NCI-H82 treated with DMSO at 0.1 percent for 48 hours (cell line): Measurements from ENCODE around the gene CWC15.
"Not testable (repeated sequence)": the region's sequence is repeated elsewhere in the genome, so short reads cannot be mapped to it uniquely, and the experiment has no call there.

Source experiments
- DNase-seq: peaks from one replicate; lab custom pipeline; 2025; ENCODE audit not compliant: unreplicated experiment; lab: John Stamatoyannopoulos, UW

The CWC15 gene

GRCh38 chr11:94956963-94957362 lies 16.4 kb downstream of the CWC15 start:
- DNase-seq = no peak

GRCh38 chr11:94954753-94955152 lies 18.6 kb downstream of the CWC15 start:
- no peak for DNase-seq

- no peak for DNase-seq
Observed at GRCh38 chr11:94948070-94948617, 25.2 kb downstream of the CWC15 start.

DNA sequence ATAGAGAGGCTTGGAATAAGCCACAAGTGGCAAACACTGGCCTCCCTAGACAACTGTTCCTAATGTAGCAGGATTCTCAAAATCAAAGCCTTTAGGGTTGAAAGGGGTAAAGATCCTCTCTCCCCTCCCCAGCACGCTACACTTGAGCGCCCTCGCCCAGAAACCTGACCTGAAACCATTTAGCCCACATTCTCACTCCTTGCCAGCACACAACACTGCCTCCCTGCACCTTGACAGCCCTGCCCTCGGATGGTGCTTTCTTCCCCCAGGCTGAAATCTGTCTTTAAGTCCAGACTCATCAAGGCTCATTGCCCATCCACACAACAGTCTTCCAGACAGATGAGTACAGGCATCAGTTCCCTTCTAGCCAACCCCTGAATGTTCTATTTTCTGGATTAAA lies 26.5 kb downstream of the CWC15 start:
- DNase-seq = no peak

GRCh38 chr11:94941131-94941530 lies 32.2 kb downstream of the CWC15 start:
- no peak for DNase-seq

DNA sequence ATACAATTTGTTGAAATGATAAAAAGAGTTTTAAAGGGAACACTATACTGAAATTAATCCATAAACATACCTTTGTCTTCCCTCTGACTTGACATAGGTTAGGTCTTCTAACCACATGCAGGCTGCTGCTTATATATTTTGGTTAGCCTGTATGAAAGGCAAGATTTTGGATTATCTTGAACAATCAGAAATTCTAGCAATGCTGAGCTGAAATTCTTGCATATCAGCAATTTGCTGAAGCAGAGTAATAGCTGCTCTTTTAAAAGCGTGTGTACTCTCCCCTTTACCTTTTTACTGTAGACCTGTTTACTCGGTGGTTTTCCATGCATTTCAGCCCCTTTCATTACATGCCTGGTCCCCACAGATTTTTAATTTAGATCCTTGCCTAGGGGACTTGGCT lies 34.0 kb downstream of the CWC15 start:
- no peak for DNase-seq

DNA sequence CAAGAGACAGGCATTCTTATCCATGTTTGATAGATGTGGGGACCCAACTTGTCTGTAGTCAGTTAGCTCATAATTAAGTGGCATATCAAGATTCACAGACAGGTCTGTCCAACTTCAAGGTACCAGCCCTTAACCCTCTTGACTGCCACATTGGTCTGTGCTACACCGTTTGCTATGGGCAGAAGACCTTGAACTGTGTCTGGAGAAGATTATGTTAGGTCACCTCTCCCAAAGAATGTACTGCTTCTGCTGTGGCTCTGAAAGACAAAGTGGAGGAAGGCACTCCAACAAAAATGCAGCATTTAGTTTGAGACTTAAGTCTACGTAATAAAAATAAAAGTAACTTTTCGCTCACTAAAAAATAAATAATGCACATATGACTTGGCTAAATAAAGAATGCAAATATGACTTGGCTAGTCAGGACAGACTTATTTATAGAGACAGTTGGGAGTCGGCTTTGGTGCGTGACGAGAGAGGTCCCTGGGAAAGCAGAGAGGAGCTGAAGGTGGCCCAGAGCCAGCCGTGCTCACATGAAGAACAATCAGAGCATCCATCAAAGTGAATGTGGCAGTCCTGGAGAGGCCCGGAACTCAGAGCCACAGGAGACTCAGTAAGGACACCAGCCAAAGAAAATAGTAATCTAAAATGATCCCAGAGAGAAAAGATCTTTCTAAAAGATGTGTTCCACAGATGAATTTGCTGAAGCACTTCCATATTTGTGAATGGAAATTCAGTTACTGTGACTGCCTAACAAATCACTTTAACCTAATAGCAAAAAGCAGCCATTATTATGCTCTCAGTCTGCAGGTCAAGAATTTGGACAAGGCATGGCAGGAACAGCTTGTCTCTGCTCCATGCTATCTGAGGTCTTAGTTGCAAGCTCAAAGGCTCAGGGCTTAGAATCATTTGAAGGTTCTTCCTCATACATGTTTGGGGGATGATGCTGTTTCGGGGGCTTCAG lies 35.0 kb downstream of the CWC15 start:
- DNase-seq = no peak

GRCh38 chr11:94934846-94935245 lies 38.5 kb downstream of the CWC15 start:
- DNase-seq = no peak

DNA sequence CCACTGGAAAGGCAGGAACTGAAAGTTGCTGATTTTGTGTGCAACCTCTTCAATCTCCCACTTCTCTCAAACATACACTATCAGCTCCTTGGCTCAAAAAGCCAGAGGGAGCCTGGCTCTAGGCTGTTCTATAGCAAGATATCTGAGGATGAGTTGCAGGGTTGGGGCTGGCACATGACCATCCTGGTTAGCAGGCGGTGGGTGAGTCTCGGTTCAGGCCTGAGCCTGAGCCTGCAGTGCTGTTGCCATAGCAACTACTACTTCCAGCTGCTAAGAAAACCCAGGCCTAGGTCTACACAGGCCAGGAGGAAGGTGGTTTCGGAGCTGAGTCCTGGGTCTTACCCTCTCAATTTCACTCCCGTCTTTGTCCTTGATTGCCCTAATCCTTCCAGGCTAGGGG lies 39.0 kb downstream of the CWC15 start:
- no peak for DNase-seq

- no peak for DNase-seq
Observed at GRCh38 chr11:94933223-94934130, 39.9 kb downstream of the CWC15 start.

DNA sequence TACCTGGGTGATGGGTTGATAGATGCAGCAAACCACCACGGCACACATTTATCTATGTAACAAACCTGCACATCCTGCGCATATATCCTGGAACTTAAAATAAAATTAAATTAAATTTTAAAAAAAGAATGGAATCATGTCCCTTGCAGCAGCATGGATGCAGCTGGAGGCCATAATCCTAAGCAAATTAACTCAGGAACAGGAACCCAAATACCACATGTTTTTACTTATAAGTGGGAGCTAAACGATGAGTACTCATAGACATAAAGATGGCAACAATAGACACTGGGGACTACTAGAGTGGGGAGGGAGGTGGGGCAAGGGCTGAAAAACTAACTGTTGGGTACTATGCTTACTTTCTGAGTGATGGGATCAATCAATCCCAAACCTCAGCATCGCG lies 40.9 kb downstream of the CWC15 start:
- no peak for DNase-seq

DNA sequence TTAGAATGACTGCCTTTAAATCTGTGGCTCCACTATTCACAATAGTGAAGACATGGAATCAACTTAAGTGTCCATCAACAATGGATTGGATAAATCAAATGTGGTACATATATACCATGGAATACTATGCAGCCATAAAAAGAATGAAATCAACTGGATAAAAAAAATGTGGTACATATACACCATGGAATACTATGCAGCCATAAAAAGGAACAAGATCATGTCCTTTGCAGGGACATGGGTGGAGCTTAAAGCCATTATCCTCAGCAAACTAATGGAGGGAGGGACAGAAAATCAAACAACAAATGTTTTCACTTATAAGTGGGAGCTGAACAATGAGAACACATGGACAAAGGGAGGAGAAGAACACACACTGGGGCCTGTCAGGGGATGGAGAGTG lies 41.3 kb downstream of the CWC15 start:
- DNase-seq = not testable (repeated sequence)

DNA sequence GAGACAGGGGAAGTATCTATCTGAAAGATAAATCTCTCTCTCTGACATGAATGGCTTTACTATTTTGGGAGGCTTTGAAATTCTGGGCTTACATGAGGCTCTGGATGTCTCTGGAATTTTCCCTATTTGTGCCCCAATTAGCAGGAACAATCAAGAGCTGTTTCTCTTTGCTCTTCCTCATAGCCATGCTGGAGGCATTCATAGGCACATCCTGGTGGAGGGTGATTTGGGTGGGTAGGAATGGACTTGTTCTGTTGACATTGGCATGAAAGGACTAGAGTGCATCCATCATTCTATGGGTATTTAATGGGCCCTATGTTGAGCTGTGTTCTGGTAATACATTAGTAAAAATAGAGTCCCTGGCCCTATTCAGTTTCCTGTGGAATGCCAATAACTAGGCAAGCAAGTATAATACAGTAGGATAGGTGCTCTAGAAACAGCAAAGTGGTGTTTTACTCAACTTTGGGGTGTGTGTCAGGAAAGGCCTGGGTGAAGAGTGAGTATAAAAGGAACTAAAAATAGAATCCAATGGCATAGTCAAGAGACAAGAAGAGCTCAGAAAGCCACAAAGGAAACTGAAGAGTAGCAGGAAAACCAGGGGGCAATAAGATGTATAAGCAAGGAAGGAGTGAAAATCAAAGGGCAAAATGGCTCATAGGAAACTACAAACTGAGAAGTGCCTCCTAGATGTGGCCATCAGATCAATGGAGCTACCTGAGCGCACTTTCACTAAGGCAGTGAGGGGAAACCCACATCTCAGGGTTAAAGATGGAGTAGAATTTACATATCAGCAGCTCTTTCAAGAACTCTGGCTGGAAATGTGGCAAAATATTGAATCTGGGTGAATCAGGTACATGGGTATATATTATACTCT lies 45.0 kb downstream of the CWC15 start:
- DNase-seq = no peak

- DNase-seq = no peak
Observed at GRCh38 chr11:94926698-94927237, 46.6 kb downstream of the CWC15 start.

GRCh38 chr11:94926271-94926625 lies 47.1 kb downstream of the CWC15 start:
- no peak for DNase-seq

DNA sequence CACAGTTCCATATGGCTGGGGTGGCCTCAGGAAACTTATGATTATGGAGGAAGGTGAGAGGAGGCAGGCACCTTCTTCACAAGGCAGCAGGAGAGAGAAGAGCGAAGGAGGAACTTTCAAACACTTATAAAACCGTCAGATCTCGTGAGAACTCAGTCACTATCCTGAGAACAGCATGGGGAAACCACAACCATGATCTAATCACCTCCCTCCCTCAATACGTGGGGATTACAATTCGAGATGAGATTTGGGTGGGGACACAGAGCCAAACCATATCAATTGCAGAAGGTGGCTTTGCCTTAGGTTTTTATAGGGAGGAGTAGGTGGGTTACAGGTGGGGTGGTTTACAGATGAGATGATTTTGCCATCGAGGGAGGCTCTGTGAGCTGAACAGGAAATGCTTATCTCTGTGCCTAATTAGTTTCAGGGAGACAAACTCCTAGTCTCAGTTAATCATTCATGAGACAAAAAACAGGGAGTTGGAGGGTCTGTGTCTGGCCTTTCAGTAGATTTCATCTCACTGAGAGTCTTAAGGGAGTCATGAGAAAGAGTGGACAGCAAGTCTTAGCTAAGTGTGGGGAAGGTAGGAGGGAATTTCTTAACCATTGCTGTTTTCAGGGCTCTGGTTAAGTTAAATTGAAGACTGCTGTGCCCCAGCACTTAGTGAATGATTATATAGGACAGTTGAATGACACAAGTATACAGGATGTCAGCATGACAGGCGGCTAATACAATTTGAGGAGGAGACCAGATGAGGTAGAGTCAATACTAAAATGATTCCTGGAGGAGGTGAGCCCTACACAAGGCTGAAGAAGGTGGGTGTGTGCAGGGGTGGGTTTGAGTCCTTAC lies 47.7 kb downstream of the CWC15 start:
- no peak for DNase-seq

DNA sequence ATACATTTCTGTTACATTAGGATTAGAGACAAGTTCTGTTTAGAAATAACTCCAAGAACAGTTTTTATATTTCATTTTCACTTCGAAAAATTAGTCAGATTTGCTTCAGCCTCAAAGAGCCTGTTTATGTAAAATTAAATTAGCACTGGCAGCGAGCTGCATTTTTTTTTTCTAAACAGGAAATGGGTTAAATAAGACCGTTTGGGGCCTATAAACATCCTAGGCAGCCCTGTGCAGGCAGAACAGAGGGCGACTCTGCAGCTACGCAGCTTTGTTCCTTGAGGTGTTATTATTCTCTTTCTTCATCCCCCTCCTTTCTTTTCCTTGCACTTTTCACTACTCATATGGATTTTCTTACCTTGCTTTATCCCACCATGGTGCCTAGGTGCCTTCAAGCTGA lies 48.7 kb downstream of the CWC15 start:
- DNase-seq = no peak

GRCh38 chr11:94924171-94924572 lies 49.2 kb downstream of the CWC15 start:
- DNase-seq = no peak

GRCh38 chr11:94923004-94923334 lies 50.4 kb downstream of the CWC15 start:
- DNase-seq = no peak
